IMR-90 (cell line): ENCODE measurements around the gene AOPEP. TPM values are rescaled to one million over a fixed set of nuclear protein-coding genes. Genes with fewer than 3 reads are reported as not detected.

ENCODE experiments used
- ATAC-seq: fragments of 200-7000 bp; cut with Tn5 transposase; 2 replicates; pipeline ENCODE4 v1.9.1; 2020; ENCODE audit warnings: low read depth, mild to moderate bottlenecking, moderate library complexity
- BruUV-seq: library from RNA; stranded (reverse); fragments of 400-500 nt; replicated peaks from 2 replicates; lab custom pipeline; 2021; lab: Mats Ljungman, UMichigan
- CTCF ChIA-PET: fragments of 300-600 bp; formaldehyde crosslinking; extraction: SDS; loops from one replicate; lab custom pipeline; 2021; ENCODE audit warnings: antibody characterized with exemption; lab: Yijun Ruan, JAX
- POLR2A ChIA-PET: fragments of 300-600 bp; sonication (Branson Sonifier 250); formaldehyde crosslinking; loops from one replicate; lab custom pipeline; 2022; ENCODE audit warnings: antibody characterized with exemption; ENCODE audit not compliant: unreplicated experiment; lab: Charles Lee
- DNase-seq: peaks from one replicate; pipeline ENCODE4 v3.0.0; 2013
- H2AFZ ChIP-seq: replicated peaks from 2 replicates; pipeline ENCODE3; 2013; ENCODE audit warnings: low read length, mild to moderate bottlenecking; ENCODE audit not compliant: poor library complexity
- H2AK5ac ChIP-seq: 2 replicates; pipeline ENCODE4 v1.6.1; 2013; ENCODE audit warnings: low read depth, low read length, inconsistent platforms
- H2AK9ac ChIP-seq: replicated peaks from 2 replicates; pipeline ENCODE3; 2013; ENCODE audit warnings: mild to moderate bottlenecking, low read depth, low read length, moderate library complexity; ENCODE audit not compliant: poor library complexity
- H2BK120ac ChIP-seq: 2 replicates; pipeline ENCODE4 v1.6.1; 2013; ENCODE audit warnings: low read depth, low read length, inconsistent platforms
- H2BK15ac ChIP-seq: 3 replicates; pipeline ENCODE4 v1.6.1; 2013; ENCODE audit warnings: low read depth, low read length, inconsistent platforms
- H2BK20ac ChIP-seq: 2 replicates; pipeline ENCODE4 v1.6.1; 2013; ENCODE audit warnings: low read depth, mild to moderate bottlenecking, inconsistent platforms, low read length, moderate library complexity
- H2BK5ac ChIP-seq: 2 replicates; pipeline ENCODE4 v1.6.1; 2013; ENCODE audit warnings: mild to moderate bottlenecking, low read depth, low read length, inconsistent platforms; ENCODE audit not compliant: poor library complexity, severe bottlenecking
- H3K14ac ChIP-seq: replicated peaks from 2 replicates; pipeline ENCODE4 v1.6.1; 2013; ENCODE audit warnings: low read depth, low read length, inconsistent platforms
- H3K18ac ChIP-seq: 2 replicates; pipeline ENCODE4 v1.6.1; 2013; ENCODE audit warnings: low read depth, low read length, control low read depth
- H3K23ac ChIP-seq: 2 replicates; pipeline ENCODE4 v1.6.1; 2013; ENCODE audit warnings: low read depth, low read length, inconsistent platforms
- H3K27ac ChIP-seq: 2 replicates; pipeline ENCODE4 v1.5.1; 2013; ENCODE audit warnings: mild to moderate bottlenecking, control low read depth, low read length; ENCODE audit not compliant: insufficient read depth
- H3K27me3 ChIP-seq: 2 replicates; pipeline ENCODE4 v1.6.1; 2013; ENCODE audit warnings: low read length; ENCODE audit not compliant: control insufficient read depth, insufficient read depth
- H3K36me3 ChIP-seq: 2 replicates; pipeline ENCODE4 v1.6.1; 2013; ENCODE audit warnings: low read length, mixed read lengths; ENCODE audit not compliant: control insufficient read depth, insufficient read depth
- H3K4ac ChIP-seq: 2 replicates; pipeline ENCODE4 v1.6.1; 2013; ENCODE audit warnings: low read depth, low read length, inconsistent platforms
- H3K4me1 ChIP-seq: 2 replicates; pipeline ENCODE4 v1.6.1; 2013; ENCODE audit warnings: low read length, mixed read lengths; ENCODE audit not compliant: control insufficient read depth, insufficient read depth
- H3K4me2 ChIP-seq: 2 replicates; pipeline ENCODE4 v1.6.1; 2013; ENCODE audit warnings: low read depth, mild to moderate bottlenecking, control low read depth, low read length, moderate library complexity
- H3K4me3 ChIP-seq: 2 replicates; pipeline ENCODE4 v1.5.1; 2013; ENCODE audit warnings: low read depth, mild to moderate bottlenecking, control low read depth, low read length, moderate library complexity; ENCODE audit not compliant: insufficient read depth
- H3K56ac ChIP-seq: 2 replicates; pipeline ENCODE4 v1.6.1; 2013; ENCODE audit warnings: low read length, inconsistent platforms; ENCODE audit not compliant: insufficient read depth; ENCODE audit errors: extremely low read depth
- H3K79me1 ChIP-seq, 2 experiments: 2 replicates each; pipeline ENCODE4 v1.6.1; 2013; ENCODE audit warnings: low read length in 2 of 2, inconsistent platforms in 1 of 2, low read depth in 1 of 2
- H3K9ac ChIP-seq: 2 replicates; pipeline ENCODE4 v1.6.1; 2013; ENCODE audit warnings: low read depth, low read length, control low read depth
- H3K9me1 ChIP-seq: 2 replicates; pipeline ENCODE4 v1.6.1; 2013; ENCODE audit warnings: low read length, inconsistent platforms; ENCODE audit not compliant: insufficient read depth
- H3K9me3 ChIP-seq: 2 replicates; pipeline ENCODE4 v1.6.1; 2013; ENCODE audit warnings: low read length; ENCODE audit not compliant: control insufficient read depth, insufficient read depth
- H4K20me1 ChIP-seq: 2 replicates; pipeline ENCODE4 v1.6.1; 2013; ENCODE audit warnings: low read length, inconsistent platforms; ENCODE audit not compliant: insufficient read depth
- H4K5ac ChIP-seq: 2 replicates; pipeline ENCODE4 v1.6.1; 2013; ENCODE audit warnings: mild to moderate bottlenecking, low read depth, low read length, control low read depth
- H4K8ac ChIP-seq, 2 experiments: 2 replicates each; pipeline ENCODE4 v1.6.1; 2013; ENCODE audit warnings: low read depth in 2 of 2, low read length in 2 of 2, control low read depth in 1 of 2, inconsistent platforms in 1 of 2
- H4K91ac ChIP-seq: 2 replicates; pipeline ENCODE4 v1.6.1; 2013; ENCODE audit warnings: low read depth, low read length, inconsistent platforms; ENCODE audit not compliant: insufficient read depth
- FOS ChIP-seq: fragments of 150-350 bp; IDR thresholded peaks from 2 replicates; pipeline ENCODE4 v1.6.1; 2016; ENCODE audit warnings: low read depth, low read length
- NFE2L2 ChIP-seq: fragments of 150-350 bp; IDR thresholded peaks from 2 replicates; pipeline ENCODE4 v1.6.1; 2016; ENCODE audit warnings: low read depth, mild to moderate bottlenecking, low read length
- POLR2A ChIP-seq: IDR thresholded peaks from 2 replicates; pipeline ENCODE4 v1.6.1; 2012; ENCODE audit warnings: mild to moderate bottlenecking, low read depth, low read length
- RAD21 ChIP-seq: IDR thresholded peaks from 2 replicates; pipeline ENCODE4 v1.6.1; 2012; ENCODE audit warnings: low read length, improper control_type of control experiment
- RCOR1 ChIP-seq: IDR thresholded peaks from 2 replicates; pipeline ENCODE4 v1.6.1; 2012; ENCODE audit warnings: mild to moderate bottlenecking, low read length, improper control_type of control experiment; ENCODE audit not compliant: insufficient replicate concordance
- RFX5 ChIP-seq: IDR thresholded peaks from 2 replicates; pipeline ENCODE4 v1.8.0; 2012; ENCODE audit warnings: low read depth, mild to moderate bottlenecking, low read length, moderate library complexity
- WGBS, 2 experiments: methylation state at CpG; one replicate each; pipeline versions ENCODE4 v1.1.5 to v1.1.7; 2013; ENCODE audit warnings: missing lambda C conversion rate in 2 of 2; ENCODE audit not compliant: insufficient read length in 1 of 2; ENCODE audit errors: extremely low coverage in 2 of 2; 5-methylcytosine and 5-hydroxymethylcytosine counted together
- dilution Hi-C: fragments of 300-500 bp; cut with HindIII; formaldehyde crosslinking; loops from one replicate; pipeline ENCODE4 v1.14.3; 2018; ENCODE audit warnings: low sequenced_read_pairs; ENCODE audit not compliant: unreplicated experiment
- in situ Hi-C: fragments of 300-500 bp; cut with MboI; formaldehyde crosslinking; loops from 3 replicates; pipeline ENCODE4 v1.14.3; 2019; ENCODE audit warnings: low sequenced_read_pairs, inconsistent platforms, mixed read lengths
- intact Hi-C: fragments of 100-400 bp; cut with micrococcal nuclease; formaldehyde crosslinking; loops from 2 replicates; pipeline ENCODE4 v1.10.0; 2022
- polyA plus RNA-seq, 3 experiments: library from polyadenylated mRNA; depleted of rRNA; stranded (reverse); fragments of >200 nt; gene quantifications; 2 replicates each; pipeline ENCODE4 v1.2.3, GENCODE V29; 2012; ENCODE audit warnings: low replicate concordance in 1 of 3
- total RNA-seq: library from RNA; depleted of rRNA; stranded (reverse); fragments of >200 nt; gene quantifications from 2 replicates; pipeline ENCODE4 v1.2.3, GENCODE V29; 2012
- TF ChIP-seq, protein P1 (sequence below): fragments of 150-350 bp; IDR thresholded peaks from 2 replicates; pipeline ENCODE4 v1.6.1; 2016; ENCODE audit warnings: low read depth, mild to moderate bottlenecking, low read length, moderate library complexity, borderline replicate concordance

Gene AOPEP
- total and polyA plus RNA-seq, 2 of the 4 experiments (the other 2 are of a cell fraction), result 34.9 to 38.7 TPM

DNA sequence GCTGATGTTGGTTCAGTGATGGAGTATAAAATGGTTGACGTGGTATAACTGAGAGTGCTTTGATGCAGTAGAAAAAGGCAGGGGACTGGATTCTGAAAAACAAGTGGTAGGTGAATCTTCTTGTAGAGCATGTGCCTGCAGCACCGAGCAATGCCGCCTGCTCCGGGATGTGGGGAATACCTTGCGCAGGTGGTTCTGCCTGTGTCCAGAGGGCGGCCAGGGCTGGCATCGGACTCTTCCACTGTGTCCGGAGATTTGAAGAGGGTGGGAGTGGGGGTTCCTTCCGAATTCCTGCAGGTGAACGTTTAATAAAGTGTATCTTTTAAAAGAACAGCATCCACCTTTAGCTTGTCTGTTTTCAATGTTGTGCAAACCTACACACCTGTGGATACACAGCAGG, 353.0 kb downstream of the AOPEP start:
- ChIA-PET CTCF (no interaction called here), POLR2A (no interaction called here)
- H4K5ac ChIP-seq, result no peak overlapping the region
- H2BK15ac ChIP-seq, result no peak overlapping the region
- H3K9me3 ChIP-seq, result no peaks in the 10 kb centered on the region
- peaks cover 61% of the 10 kb centered on the region for H3K36me3 ChIP-seq
- H2BK120ac ChIP-seq, result no peak overlapping the region
- TF ChIP-seq RCOR1 (no peak), NFE2L2 (no peak), RFX5 (no peak), RAD21 (no peak), POLR2A (no peak), FOS (no peak)
- TF ChIP-seq, protein P1, sequence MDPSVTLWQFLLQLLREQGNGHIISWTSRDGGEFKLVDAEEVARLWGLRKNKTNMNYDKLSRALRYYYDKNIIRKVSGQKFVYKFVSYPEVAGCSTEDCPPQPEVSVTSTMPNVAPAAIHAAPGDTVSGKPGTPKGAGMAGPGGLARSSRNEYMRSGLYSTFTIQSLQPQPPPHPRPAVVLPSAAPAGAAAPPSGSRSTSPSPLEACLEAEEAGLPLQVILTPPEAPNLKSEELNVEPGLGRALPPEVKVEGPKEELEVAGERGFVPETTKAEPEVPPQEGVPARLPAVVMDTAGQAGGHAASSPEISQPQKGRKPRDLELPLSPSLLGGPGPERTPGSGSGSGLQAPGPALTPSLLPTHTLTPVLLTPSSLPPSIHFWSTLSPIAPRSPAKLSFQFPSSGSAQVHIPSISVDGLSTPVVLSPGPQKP, result no peak
- no peak overlapping the region for H3K4me3 ChIP-seq
- no peak overlapping the region for H2AFZ ChIP-seq
- H3K4ac ChIP-seq, result no peak overlapping the region
- WGBS, 2 experiments, result 100% methylated on average over 3 of the region's 10 CpGs; no CpG with 5 or more reads in 1 of the 2 experiments
- peaks cover 19% of the 10 kb centered on the region for H3K4me1 ChIP-seq
- H3K27me3 ChIP-seq, result no peaks in the 10 kb centered on the region
- H3K4me2 ChIP-seq, result no peak overlapping the region
- in situ Hi-C loops (no loop called here), dilution Hi-C loops (no loop called here), intact Hi-C loops (loop anchor here (5.0 kb wide), 1 partner anchor 397 kb away; no protein-coding TSS in a partner anchor)
- H4K20me1 ChIP-seq, result peaks cover 88% of the 10 kb centered on the region
- ATAC-seq (no peak; the same call in 1 of the 2 replicates), DNase-seq (no peak)
- no TSS peak for BruUV-seq
- no peak overlapping the region for H2BK5ac ChIP-seq
- no peak overlapping the region for H4K91ac ChIP-seq
- no peak overlapping the region for H4K8ac ChIP-seq
- H2AK9ac ChIP-seq, result no peak overlapping the region
- H3K79me1 ChIP-seq, result peaks cover 41 to 94% of the 10 kb centered on the region in 2 experiments
- H2AK5ac ChIP-seq, result no peak overlapping the region
- H2BK20ac ChIP-seq, result no peak overlapping the region
- H3K23ac ChIP-seq, result no peak overlapping the region
- no peak overlapping the region for H3K14ac ChIP-seq
- peaks cover 26% of the 10 kb centered on the region for H3K9me1 ChIP-seq
- H3K27ac ChIP-seq, result no peak overlapping the region
- H3K56ac ChIP-seq, result no peak overlapping the region
- H3K9ac ChIP-seq, result no peak overlapping the region
- no peak overlapping the region for H3K18ac ChIP-seq
